ENCODE data around the gene LY6G6D.

The LY6G6D gene

DNA sequence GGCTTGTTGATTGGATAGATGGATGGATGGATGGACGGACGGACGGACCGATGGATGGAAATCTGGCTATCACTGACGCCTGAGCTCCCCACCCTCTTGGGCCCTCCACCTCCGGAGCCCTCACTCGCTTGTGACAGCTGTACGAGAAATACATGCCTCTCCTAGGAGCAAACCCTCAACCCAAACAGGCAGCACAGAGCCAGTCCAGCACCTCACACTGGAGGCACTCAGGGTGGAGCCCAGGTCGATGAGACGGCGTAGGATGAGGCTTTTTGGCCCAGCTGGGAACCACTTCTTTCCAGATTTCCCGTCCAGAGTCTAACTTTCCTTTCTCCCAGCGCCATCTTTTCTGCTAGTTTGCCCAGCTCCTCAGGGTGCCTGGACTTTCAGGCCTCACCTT lies 31.6 kb upstream of the LY6G6D start:
- Histone ChIP-seq H3K9me3 (ENCODE audit: low read length) (no peaks in the 10 kb centered on the region), H3K4me3 (ENCODE audit: low read depth in 1 of 2, low read length in 2 of 2) (no peak overlapping the region), H3K4me1 (ENCODE audit: insufficient read depth, low read length) (peaks cover 13% of the 10 kb centered on the region), H3K27ac (ENCODE audit: low read depth, low read length) (no peak overlapping the region), H3K36me3 (ENCODE audit: insufficient read depth, low read length) (peaks cover 28% of the 10 kb centered on the region), H3K27me3 (ENCODE audit: control insufficient read depth in 1 of 2, insufficient read depth in 2 of 2, low read length in 2 of 2) (no peaks in the 10 kb centered on the region), H3K9ac (ENCODE audit: low read length) (no peak overlapping the region)

DNA sequence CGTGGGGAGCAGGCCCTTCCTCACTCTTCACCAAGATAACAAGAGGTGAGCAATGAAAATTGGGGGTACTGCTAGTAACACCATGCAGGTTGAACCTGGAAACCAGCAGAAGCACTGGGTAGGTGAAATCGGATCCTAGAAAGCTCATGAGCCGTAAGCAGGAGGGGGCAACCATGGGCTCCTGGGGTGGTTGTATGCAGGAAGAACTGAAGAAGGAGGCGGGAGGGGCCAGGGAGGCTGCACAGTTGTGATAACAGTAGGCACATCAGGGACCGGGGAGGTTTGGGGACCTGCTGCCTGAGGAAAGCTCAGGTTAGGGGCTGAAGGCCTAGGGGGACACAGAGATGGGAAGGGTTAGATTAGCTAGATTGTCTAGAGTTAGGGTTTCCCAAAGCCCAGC lies 28.7 kb upstream of the LY6G6D start:
- H3K27me3 ChIP-seq (ENCODE audit: control insufficient read depth in 1 of 2, insufficient read depth in 2 of 2, low read length in 2 of 2): no peaks in the 10 kb centered on the region
- H3K36me3 ChIP-seq (ENCODE audit: insufficient read depth, low read length): peaks cover 53% of the 10 kb centered on the region
- H3K4me3 ChIP-seq (ENCODE audit: low read depth in 1 of 2, low read length in 2 of 2): no peak overlapping the region
- peaks cover 3% of the 10 kb centered on the region for H3K4me1 ChIP-seq (ENCODE audit: insufficient read depth, low read length)
- no peak overlapping the region for H3K27ac ChIP-seq (ENCODE audit: low read depth, low read length)
- H3K9ac ChIP-seq (ENCODE audit: low read length): no peak overlapping the region
- H3K9me3 ChIP-seq (ENCODE audit: low read length): no peaks in the 10 kb centered on the region

DNA sequence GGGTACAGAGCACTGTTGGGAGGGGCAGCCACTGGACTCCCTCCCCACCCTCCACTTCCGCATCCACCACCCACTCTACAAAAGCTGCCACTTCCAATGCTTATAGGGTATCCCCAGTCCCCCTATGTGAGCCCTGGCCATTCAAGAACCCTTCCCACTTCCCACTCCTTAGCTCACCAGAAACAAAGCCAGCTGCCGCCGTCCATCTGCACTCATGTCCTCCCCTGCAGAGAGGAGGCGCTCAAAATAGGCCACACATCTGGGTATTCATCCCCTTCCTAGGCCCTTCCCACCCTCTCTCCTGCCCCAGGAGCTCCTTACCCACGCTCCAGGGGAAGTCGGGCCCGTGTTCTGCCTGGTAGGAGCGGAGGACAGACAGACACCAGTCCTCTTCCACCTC lies 27.8 kb upstream of the LY6G6D start:
- no peak overlapping the region for H3K9ac ChIP-seq (ENCODE audit: low read length)
- H3K36me3 ChIP-seq (ENCODE audit: insufficient read depth, low read length): peaks cover 59% of the 10 kb centered on the region
- H3K4me1 ChIP-seq (ENCODE audit: insufficient read depth, low read length): no peaks in the 10 kb centered on the region
- no peaks in the 10 kb centered on the region for H3K9me3 ChIP-seq (ENCODE audit: low read length)
- no peak overlapping the region for H3K4me3 ChIP-seq (ENCODE audit: low read depth in 1 of 2, low read length in 2 of 2)
- H3K27ac ChIP-seq (ENCODE audit: low read depth, low read length): no peak overlapping the region
- no peaks in the 10 kb centered on the region for H3K27me3 ChIP-seq (ENCODE audit: control insufficient read depth in 1 of 2, insufficient read depth in 2 of 2, low read length in 2 of 2)

DNA sequence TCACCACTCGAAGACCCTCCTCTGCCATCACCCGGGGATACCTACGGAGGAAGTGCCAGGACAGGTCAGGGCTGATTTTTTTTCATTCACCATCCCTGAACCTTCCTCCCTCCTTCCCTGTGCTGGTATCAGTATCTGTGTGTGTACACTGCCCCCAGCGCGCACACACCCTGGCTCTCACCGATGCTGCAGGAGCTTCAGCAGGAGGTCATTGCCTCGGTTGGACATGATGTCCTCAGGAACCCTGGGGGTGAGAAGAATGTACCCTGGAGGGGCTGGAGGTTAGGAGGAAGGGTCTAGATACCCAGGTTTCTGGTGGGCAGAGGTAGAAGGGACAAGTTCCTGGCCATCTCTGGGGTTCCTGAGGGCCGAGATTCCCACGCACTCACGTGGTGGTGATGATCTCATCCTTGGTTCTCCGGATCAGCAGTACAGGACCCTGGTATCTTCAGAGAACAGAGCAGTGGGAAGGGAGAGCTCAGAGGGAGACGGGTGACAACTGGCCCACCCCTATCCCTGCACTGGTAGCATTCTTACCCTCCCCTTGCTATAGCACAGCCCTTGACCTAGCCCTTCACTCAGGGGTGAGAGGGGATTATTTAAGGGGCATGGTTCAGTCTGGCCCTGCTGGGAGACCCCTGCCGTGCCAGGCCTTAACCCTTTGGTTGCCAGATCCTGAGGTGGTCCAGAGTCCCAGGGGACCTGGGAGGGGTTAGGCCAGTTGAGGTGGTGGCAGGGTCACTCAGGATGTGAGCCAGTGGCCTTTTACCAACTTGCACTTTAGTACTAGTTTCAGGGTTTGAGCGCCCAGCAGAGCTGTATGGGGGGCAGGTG lies 27.1 kb upstream of the LY6G6D start:
- Histone ChIP-seq H3K4me3 (ENCODE audit: low read depth in 1 of 2, low read length in 2 of 2) (no peak overlapping the region), H3K9ac (ENCODE audit: low read length) (no peak overlapping the region), H3K27me3 (ENCODE audit: control insufficient read depth in 1 of 2, insufficient read depth in 2 of 2, low read length in 2 of 2) (no peaks in the 10 kb centered on the region), H3K4me1 (ENCODE audit: insufficient read depth, low read length) (no peaks in the 10 kb centered on the region), H3K9me3 (ENCODE audit: low read length) (no peaks in the 10 kb centered on the region), H3K27ac (ENCODE audit: low read depth, low read length) (no peak overlapping the region), H3K36me3 (ENCODE audit: insufficient read depth, low read length) (peaks cover 67% of the 10 kb centered on the region)

DNA sequence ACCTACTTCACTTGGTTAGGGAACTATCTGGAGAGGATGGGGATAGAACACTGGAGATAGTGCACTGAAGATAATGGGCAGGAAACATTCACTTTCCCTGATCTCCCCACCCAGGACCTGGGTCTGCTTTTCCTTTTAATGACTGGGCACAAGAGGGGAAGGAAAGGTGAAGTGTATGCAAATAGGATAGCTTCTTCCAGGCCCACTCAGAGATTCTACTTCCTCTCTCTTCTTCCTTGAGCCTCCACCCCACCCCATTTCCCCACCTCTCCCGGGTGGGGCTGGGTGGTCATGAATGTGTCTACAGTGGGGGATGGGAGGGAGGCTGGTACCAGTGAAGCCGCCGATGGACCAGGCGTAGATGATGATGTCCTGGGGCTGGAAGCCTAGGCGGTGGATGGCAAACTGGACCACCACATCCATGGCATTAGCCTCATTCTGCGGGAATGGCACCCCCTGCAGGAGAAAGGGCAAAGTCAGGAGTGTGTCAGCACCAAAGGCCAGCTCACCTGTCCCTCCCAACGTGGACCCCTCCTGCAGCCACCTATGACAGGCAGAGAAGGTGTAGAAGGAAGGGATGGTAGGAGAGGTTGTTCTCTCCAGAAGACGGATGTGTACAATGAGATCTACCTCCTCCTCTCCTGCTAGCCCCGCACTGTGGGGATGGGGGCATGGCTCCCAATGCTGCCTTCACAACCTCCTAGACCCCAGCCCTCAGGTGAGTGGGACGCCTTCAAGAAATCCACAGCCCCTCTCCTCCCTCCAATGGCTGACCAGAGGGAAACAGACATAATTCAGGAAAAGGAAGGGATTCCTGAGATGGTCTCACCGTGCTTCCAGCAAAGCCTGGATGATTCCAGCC lies 25.7 kb upstream of the LY6G6D start:
- Histone ChIP-seq H3K9ac (ENCODE audit: low read length) (no peak overlapping the region), H3K27me3 (ENCODE audit: control insufficient read depth in 1 of 2, insufficient read depth in 2 of 2, low read length in 2 of 2) (no peaks in the 10 kb centered on the region), H3K4me3 (ENCODE audit: low read depth in 1 of 2, low read length in 2 of 2) (no peak overlapping the region), H3K9me3 (ENCODE audit: low read length) (no peaks in the 10 kb centered on the region), H3K27ac (ENCODE audit: low read depth, low read length) (no peak overlapping the region), H3K36me3 (ENCODE audit: insufficient read depth, low read length) (peaks cover 81% of the 10 kb centered on the region), H3K4me1 (ENCODE audit: insufficient read depth, low read length) (no peaks in the 10 kb centered on the region)

DNA sequence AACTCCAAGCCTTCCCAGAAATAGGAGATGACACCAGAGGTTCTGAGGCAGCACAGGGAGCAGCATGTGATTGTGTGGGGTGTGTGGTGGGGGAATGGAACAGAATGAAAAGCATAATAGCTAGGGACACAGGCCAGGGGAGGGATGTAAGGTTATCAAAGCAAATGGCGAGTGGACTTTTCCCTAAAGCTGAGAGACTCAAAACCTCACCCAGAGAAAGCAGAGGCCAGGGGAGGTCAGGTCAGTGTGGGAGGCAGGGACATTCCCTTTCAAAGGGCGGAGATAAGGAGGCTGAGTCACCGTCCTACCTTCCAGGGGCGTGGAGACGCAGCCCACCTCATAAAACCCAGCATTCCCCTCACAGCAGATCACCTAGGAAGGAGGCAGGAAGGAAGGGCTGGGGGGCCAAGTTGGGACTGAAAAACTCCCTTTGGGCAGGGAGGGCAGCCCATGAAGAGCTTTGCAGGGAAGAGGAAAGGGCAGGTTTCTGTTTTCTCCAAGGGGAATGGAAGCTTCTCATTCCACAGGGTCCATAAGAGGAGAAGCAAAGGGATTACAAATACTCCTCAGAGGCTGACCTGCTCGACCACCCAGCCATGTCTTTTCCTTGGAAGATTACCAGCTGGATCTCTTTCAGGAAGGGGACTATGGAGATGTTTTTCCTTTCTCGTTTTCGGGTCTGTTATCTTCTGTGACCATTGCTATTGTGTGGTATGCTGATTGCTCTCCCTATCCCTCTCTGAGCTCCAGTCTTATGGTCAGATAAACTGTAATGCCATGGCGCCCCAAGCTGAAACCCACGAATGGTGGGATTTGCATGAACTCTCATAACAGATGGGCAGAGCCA lies 24.7 kb upstream of the LY6G6D start:
- Histone ChIP-seq H3K27me3 (ENCODE audit: control insufficient read depth in 1 of 2, insufficient read depth in 2 of 2, low read length in 2 of 2) (no peaks in the 10 kb centered on the region), H3K4me3 (ENCODE audit: low read depth in 1 of 2, low read length in 2 of 2) (no peak overlapping the region), H3K9ac (ENCODE audit: low read length) (no peak overlapping the region), H3K36me3 (ENCODE audit: insufficient read depth, low read length) (peaks cover 90% of the 10 kb centered on the region), H3K27ac (ENCODE audit: low read depth, low read length) (no peak overlapping the region), H3K9me3 (ENCODE audit: low read length) (no peaks in the 10 kb centered on the region), H3K4me1 (ENCODE audit: insufficient read depth, low read length) (no peaks in the 10 kb centered on the region)

DNA sequence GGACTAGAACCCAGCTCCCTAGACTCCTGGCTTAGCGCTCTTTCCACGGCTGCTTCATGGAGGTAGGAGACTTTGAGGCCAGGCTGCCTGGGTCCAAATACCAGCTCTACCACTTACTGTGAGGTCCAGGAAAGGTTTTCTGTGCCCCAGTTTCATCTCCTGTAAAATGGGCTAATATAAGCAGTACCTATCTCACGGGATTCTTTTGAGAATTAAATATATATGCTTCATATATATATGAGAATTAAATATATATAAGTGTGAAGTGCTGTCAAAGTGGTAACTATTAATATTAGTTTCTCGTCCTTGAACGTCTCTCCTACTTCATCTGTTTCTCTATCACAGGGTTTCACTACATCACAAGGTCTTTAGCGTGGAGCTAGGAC lies 24.1 kb upstream of the LY6G6D start:
- Histone ChIP-seq H3K27me3 (ENCODE audit: control insufficient read depth in 1 of 2, insufficient read depth in 2 of 2, low read length in 2 of 2) (no peaks in the 10 kb centered on the region), H3K4me1 (ENCODE audit: insufficient read depth, low read length) (no peaks in the 10 kb centered on the region), H3K9me3 (ENCODE audit: low read length) (no peaks in the 10 kb centered on the region), H3K9ac (ENCODE audit: low read length) (no peak overlapping the region), H3K36me3 (ENCODE audit: insufficient read depth, low read length) (peaks cover 89% of the 10 kb centered on the region), H3K27ac (ENCODE audit: low read depth, low read length) (no peak overlapping the region), H3K4me3 (ENCODE audit: low read depth in 1 of 2, low read length in 2 of 2) (no peak overlapping the region)

DNA sequence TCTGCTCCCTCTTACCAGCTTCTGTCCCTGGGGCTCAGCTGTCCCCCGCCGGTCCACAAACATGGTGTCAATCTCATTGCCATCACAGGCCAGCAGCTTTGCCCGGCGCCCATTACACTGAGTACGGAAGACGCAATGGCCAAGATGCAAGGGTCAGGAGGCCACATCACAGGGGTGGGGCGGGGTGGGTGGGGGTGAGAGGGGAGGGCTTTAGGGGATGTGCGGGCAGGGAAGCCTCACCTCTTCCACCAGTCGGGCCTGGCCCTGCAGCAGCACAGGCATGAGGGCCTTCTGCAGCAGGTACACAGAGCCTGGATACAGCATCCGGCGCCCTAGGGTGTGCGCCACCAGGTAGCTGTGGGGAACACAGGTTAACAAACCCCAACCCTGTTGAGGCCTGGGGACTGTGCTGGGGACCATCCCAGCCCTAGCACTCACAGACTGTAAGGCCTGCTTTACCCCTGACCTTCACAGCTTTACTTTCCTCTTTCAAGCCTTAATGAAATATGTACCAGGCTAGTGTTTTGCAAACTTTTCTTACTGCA lies 23.5 kb upstream of the LY6G6D start:
- Histone ChIP-seq H3K9ac (ENCODE audit: low read length) (no peak overlapping the region), H3K4me1 (ENCODE audit: insufficient read depth, low read length) (no peaks in the 10 kb centered on the region), H3K27ac (ENCODE audit: low read depth, low read length) (no peak overlapping the region), H3K27me3 (ENCODE audit: control insufficient read depth in 1 of 2, insufficient read depth in 2 of 2, low read length in 2 of 2) (no peaks in the 10 kb centered on the region), H3K4me3 (ENCODE audit: low read depth in 1 of 2, low read length in 2 of 2) (no peak overlapping the region), H3K9me3 (ENCODE audit: low read length) (no peaks in the 10 kb centered on the region), H3K36me3 (ENCODE audit: insufficient read depth, low read length) (peaks cover 89% of the 10 kb centered on the region)

DNA sequence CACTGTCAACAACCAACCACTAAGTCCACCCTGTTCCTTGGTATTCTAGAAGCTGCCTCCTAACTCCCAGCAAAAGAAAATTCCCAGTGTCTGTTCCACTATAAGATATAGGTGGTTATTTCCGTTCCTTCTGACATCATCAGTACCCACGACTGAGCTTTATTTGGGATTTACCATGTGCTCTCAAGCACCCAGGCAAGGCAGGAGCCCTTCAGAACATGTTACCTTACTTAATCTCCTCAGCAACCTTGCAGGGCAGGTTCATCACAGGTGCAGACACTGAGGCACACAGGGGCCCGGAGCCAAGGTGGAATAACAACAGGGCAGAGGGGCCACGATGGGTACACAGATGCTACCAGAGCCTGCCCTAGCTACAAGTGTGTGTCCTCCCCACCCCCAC lies 22.8 kb upstream of the LY6G6D start:
- no peak overlapping the region for H3K27ac ChIP-seq (ENCODE audit: low read depth, low read length)
- H3K36me3 ChIP-seq (ENCODE audit: insufficient read depth, low read length): peaks cover 86% of the 10 kb centered on the region
- no peak overlapping the region for H3K4me3 ChIP-seq (ENCODE audit: low read depth in 1 of 2, low read length in 2 of 2)
- no peaks in the 10 kb centered on the region for H3K4me1 ChIP-seq (ENCODE audit: insufficient read depth, low read length)
- H3K9me3 ChIP-seq (ENCODE audit: low read length): no peaks in the 10 kb centered on the region
- no peak overlapping the region for H3K9ac ChIP-seq (ENCODE audit: low read length)
- no peaks in the 10 kb centered on the region for H3K27me3 ChIP-seq (ENCODE audit: control insufficient read depth in 1 of 2, insufficient read depth in 2 of 2, low read length in 2 of 2)

DNA sequence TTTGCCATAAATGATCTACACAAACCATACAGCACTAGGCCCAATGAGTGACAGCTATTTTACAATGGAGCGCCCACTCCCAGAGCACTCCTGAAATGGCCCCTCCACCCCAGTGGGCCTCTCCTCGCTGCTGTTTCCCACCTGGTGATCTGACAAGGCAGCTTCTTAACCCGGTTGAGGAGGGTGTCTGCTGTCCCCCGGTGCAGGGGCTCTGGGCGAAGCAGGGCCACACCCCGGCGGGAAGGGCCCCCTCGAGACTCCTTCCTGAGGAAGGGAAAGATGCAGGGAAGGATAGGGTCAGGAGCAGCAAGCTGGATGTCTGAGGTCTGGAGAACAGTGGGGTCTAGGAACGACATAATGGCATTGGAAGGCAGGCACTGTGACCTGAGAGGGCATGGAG lies 22.3 kb upstream of the LY6G6D start:
- H3K9ac ChIP-seq (ENCODE audit: low read length): no peak overlapping the region
- H3K9me3 ChIP-seq (ENCODE audit: low read length): no peaks in the 10 kb centered on the region
- H3K27me3 ChIP-seq (ENCODE audit: control insufficient read depth in 1 of 2, insufficient read depth in 2 of 2, low read length in 2 of 2): no peaks in the 10 kb centered on the region
- no peak overlapping the region for H3K4me3 ChIP-seq (ENCODE audit: low read depth in 1 of 2, low read length in 2 of 2)
- no peaks in the 10 kb centered on the region for H3K4me1 ChIP-seq (ENCODE audit: insufficient read depth, low read length)
- no peak overlapping the region for H3K27ac ChIP-seq (ENCODE audit: low read depth, low read length)
- peaks cover 80% of the 10 kb centered on the region for H3K36me3 ChIP-seq (ENCODE audit: insufficient read depth, low read length)

DNA sequence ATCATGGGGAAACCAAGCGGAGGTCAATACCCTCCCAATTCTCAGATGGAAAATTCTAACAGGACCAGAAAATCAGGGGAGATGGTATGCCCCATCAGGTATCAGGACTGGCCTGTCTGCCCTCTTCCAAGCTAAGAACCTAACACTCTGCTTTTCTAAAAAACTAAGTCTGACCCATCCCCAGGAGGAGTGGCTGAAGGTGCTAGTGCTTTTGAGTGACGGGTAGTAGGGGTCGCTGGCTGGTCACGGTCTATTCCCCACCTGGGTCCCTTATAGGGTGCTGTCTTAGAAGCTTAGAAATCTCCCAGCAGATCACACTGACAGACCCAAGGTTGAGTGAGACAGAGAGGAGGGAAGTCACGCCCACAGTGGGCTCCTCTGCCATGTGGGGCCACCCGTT lies 21.6 kb upstream of the LY6G6D start:
- no peak overlapping the region for H3K4me3 ChIP-seq (ENCODE audit: low read depth in 1 of 2, low read length in 2 of 2)
- no peaks in the 10 kb centered on the region for H3K4me1 ChIP-seq (ENCODE audit: insufficient read depth, low read length)
- H3K27ac ChIP-seq (ENCODE audit: low read depth, low read length): no peak overlapping the region
- no peak overlapping the region for H3K9ac ChIP-seq (ENCODE audit: low read length)
- H3K36me3 ChIP-seq (ENCODE audit: insufficient read depth, low read length): peaks cover 74% of the 10 kb centered on the region
- no peaks in the 10 kb centered on the region for H3K27me3 ChIP-seq (ENCODE audit: control insufficient read depth in 1 of 2, insufficient read depth in 2 of 2, low read length in 2 of 2)
- no peaks in the 10 kb centered on the region for H3K9me3 ChIP-seq (ENCODE audit: low read length)

Measured in muscle layer of colon (tissue), 2 donors.